Cerebellar nuclear complex (tissue), 1 donor: ENCODE results near the gene POLK.
"Not testable (repeated sequence)": the region's sequence is repeated elsewhere in the genome, so short reads cannot be mapped to it uniquely, and the experiment has no call there.

Source experiments
- DNase-seq, 2 experiments: peaks; one replicate each; lab custom pipeline; 2025; lab: John Stamatoyannopoulos, UW

The POLK gene

DNA sequence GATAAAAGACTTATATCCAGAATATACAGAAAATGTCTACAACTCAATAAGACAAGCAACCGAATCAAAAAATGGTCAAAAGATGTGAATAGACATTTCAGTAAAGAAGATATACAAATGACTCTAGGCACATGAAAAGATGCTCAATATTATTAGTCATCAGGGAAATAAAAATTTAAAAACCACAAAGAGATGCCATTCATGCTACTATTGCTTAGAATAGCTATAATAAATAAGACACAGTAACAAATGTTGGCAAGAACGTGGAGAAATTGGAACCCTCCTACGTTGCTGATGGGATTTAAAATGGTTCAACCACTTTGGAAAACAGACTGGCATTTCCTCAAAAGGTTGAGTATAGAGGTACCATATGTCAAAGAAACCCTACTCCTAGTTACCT, 39.8 kb downstream of the POLK start:
- no peak for DNase-seq

DNA sequence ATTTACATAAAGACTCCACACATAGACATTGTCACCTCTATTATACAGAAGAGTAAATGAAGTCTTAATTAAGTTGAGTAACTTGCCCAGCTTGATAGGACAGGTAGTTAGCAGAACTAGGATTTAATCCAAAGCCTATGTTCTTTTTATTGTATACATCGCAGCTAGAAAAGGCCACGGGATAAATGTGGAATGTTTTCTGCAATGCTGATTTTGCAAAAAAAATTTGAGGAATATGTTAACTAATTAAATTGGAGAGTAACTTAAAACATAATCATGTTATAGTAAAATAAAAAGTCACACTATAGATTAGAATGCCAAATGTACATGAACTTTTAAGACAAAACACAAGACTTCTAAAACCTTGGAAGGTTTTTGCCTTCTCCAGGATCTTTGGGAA, 41.1 kb downstream of the POLK start:
- DNase-seq: no peak

- DNase-seq: no peak
Measured at GRCh38 chr5:75553358-75553757, 41.7 kb downstream of the POLK start.

DNA sequence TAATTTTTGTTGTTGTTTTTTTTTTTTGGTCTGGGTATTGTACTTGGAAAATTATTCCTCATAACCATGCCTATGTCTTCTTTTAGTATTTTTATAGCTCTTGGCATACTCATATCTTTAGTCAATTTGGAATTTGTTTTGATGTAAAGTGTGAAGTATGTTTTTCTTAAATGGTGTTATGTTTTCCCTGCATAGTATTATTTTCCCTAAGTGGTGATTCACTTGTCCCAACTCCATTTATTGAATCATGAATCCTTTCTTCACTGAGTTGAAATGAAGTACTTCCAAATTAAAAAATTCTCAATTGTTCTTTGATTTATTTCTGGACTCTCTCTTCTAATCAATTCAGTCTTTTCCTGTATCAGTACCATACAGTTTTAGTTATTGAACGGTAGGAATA, 46.5 kb downstream of the POLK start:
- no peak for DNase-seq

DNA sequence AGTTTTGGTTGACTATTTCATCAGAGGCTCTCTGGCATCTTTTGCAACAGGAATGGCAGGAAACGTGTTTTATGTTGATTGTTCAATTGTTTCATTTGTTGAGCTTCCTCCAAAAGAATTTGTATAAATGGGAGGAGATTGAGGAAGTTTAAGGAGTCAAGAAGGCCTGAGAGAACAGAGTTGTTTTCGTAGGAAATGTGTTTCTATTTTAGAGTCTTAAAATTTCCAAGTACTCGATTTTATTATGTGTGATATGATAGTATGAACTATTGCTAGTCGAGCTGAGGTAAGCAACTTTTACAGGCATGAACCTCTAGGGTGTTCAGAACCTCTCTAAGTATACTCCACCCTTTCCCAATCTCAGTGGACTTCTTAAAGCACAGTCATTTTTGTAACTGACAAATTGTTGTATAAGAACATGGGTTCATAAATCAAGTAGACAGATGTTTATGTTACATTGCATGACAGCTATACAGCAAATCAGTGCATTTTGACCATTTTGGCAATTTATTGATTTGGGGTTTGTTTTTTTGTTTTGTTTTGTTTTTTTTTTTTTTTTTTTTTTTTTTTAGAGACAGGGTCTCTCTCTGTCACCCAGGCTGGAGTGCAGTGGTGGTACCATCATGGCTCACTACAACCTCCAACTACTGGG, 47.4 kb downstream of the POLK start:
- no peak for DNase-seq

- DNase-seq: not testable (repeated sequence)
Measured at GRCh38 chr5:75560655-75561054, 49.0 kb downstream of the POLK start.

DNA sequence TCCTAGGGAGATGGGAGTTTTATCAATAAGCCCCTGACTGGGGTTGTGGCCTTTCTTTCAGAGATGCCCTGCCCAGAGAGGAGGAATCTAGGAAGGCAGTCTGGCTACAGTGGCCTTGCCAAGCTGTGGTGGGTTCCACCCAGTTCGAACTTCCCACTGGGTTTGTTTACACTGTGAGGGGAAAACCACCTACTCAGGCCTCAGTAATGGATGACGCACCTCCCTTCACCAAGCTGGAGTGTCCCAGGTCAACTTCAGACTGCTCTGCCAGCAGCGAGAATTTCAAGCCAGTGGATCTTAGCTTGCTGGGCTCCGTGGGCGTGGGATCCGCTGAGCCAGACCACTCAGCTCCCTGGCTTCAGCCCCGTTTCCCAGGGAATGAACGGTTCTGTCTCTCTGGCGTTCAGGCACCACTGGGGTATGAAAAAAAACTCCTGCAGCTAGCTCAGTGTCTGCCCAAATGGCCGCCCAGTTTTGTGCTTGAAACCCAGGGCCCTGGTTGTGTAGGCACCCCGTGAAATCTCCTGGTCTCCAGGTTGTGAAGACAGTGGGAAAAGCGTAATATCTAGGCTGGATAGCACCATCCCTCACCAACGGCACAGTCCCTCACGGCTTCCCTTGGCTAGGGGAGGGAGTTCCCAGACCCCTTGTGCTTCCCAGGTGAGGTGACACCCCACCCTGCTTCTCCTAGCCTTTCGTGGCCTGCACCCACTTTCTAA, 54.5 kb downstream of the POLK start:
- not testable (repeated sequence) for DNase-seq

GRCh38 chr5:75566710-75567309, 55.1 kb downstream of the POLK start:
- no peak for DNase-seq

- no peak for DNase-seq
Measured at GRCh38 chr5:75567710-75568109, 56.0 kb downstream of the POLK start.

DNA sequence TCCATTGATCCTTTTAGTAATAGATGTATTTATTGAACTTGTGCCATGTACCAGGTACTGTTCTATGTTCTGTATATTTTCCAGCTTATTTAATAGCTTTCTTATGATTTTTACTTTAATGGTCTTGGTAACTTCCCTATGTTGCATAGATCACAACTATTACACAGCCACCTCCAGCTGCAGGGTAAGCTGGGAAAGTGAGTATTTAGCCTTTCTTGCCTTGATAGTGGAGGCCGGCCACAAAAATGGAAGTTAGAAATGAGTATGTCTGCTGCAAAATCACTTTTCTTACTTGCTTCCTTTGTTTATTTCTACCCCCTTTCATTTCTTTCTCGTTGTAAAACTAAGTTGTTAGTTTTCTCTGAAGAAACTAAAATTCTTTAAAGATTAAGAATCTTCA, 56.5 kb downstream of the POLK start:
- no peak for DNase-seq

DNA sequence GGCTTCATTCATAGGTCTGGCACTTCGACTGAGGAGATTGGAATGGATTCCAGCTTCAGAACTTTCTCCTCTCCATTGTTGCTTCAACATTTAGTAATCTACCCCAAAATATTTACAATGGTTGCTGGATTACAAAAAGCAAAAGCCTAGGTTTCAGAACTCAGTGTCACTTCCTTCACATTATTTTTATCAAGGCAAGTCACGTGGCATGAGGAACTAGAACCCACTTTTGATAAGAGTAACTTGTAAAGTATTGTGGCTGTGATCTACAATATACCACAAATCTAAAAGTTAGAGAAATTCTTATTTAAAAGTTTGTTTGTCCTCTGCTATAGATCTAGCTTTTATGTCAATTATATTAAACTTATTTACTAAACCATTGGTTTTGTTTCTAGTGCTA, 59.9 kb downstream of the POLK start:
- no peak for DNase-seq

DNA sequence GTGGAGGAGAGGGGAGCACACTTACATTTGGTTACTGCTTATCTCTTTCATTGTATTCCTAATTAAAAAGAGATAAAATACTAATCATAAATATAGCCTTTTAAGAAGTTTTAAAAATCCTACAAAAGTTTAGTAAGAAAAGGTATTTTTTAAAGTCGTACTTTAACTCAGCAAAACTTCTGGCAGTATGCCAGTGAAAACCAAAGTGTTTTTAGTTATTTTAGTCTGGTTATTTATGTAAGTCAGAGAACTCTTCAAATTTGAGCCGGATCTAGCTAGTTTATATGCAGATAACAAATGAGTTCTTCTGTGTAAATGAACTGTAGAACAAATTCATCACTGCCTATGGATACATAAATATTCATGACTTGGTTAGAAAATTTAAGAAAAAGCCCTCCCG, 63.1 kb downstream of the POLK start:
- no peak for DNase-seq

GRCh38 chr5:75578280-75578679, 66.6 kb downstream of the POLK start:
- DNase-seq: not testable (repeated sequence)

GRCh38 chr5:75584641-75585040, 73.0 kb downstream of the POLK start:
- DNase-seq: no peak

- DNase-seq: no peak
Measured at GRCh38 chr5:75588666-75589065, 77.0 kb downstream of the POLK start.

DNA sequence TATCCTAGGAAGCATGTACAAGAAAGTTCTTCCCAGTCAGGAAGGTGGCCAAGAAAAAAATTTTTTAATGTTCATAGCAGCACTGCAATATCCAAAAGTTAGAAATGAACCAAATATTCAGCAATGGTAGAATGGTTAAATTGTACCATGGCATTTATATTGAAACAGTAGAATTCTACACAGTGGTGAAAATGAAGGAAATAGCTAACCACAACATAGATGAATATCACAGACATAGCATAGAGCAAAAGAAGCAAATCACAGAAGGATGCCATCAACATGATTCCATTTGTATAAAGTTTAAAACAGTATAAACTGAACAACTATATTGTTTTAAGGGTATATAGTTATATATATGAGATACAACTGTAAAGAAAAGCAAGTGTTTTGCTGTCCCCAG, 88.8 kb downstream of the POLK start:
- no peak for DNase-seq

- DNase-seq: no peak
Measured at GRCh38 chr5:75601567-75601966, 89.9 kb downstream of the POLK start.

- DNase-seq: no peak
Measured at GRCh38 chr5:75601996-75602395, 90.3 kb downstream of the POLK start.

GRCh38 chr5:75603371-75603770, 91.7 kb downstream of the POLK start:
- no peak for DNase-seq

- no peak for DNase-seq
Measured at GRCh38 chr5:75603821-75604220, 92.1 kb downstream of the POLK start.

GRCh38 chr5:75607341-75607740, 95.7 kb downstream of the POLK start:
- DNase-seq: not testable (repeated sequence)

- DNase-seq: no peak
Measured at GRCh38 chr5:75608870-75609269, 97.2 kb downstream of the POLK start.

DNA sequence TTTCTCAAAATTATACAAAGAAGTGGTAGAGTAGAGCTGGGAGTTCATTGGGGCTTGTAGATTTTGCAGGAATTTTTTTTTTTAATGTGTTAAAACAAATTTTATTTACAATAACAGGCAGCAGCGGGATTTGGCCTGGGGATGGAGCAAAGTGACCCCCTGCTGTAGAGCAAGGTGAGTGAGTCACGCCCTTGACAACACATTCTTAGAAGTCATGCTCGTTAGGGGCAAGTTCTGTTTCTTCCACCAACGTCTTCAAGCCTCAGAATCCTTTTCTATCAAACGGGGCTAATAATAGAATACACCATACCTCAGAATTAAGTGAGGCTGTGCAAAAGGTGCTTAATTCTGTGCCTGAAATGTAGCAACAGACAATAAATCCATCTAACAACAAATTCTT, 98.5 kb downstream of the POLK start:
- DNase-seq: no peak
